Esophagus squamous epithelium (tissue), 5 donors: Measurements from ENCODE around the gene PKP4. TPM values are rescaled to one million over a fixed set of nuclear protein-coding genes. Genes with fewer than 3 reads are reported as not detected.

Source experiments
- DNase-seq: peaks from one replicate; lab custom pipeline; 2025; lab: John Stamatoyannopoulos, UW
- H3K27ac ChIP-seq, 4 donors: fragments of 200-600 bp; sonication (generic); one replicate each; pipeline ENCODE4 v1.5.1; 2016 to 2019; ENCODE audit warnings: mild to moderate bottlenecking in 1 of 4
- H3K27me3 ChIP-seq, 4 donors: fragments of 200-600 bp; sonication (generic); 1 replicate in 3 of 4; 2 replicates in 1 of 4; pipeline versions ENCODE4 v1.5.1 to v1.6.0; 2017 to 2021; ENCODE audit warnings: antibody characterized with exemption in 1 of 4
- H3K36me3 ChIP-seq, 3 donors: fragments of 200-600 bp; sonication (generic); one replicate each; pipeline ENCODE4 v1.5.1; 2016 to 2019
- H3K4me1 ChIP-seq, 3 donors: fragments of 200-600 bp; sonication (generic); one replicate each; pipeline ENCODE4 v1.5.1; 2017 to 2019
- H3K4me3 ChIP-seq, 4 donors: fragments of 200-600 bp; sonication (generic); 1 replicate in 3 of 4; 2 replicates in 1 of 4; pipeline ENCODE4 v1.5.1; 2016 to 2019; ENCODE audit warnings: mild to moderate bottlenecking in 2 of 4, moderate library complexity in 1 of 4
- H3K9me3 ChIP-seq, 3 donors: fragments of 200-600 bp; sonication (generic); one replicate each; pipeline ENCODE4 v1.5.1; 2016 to 2019
- CTCF ChIP-seq, 6 experiments: fragments of 450-650 bp in 4 of 6; fragments of 200-600 bp in 2 of 6; sonication (generic) in 2 of 6; IDR thresholded peaks; one replicate each; pipeline ENCODE4 v1.5.1; 2016 to 2019; ENCODE audit warnings: antibody characterized with exemption in 6 of 6, mild to moderate bottlenecking in 4 of 6, moderate library complexity in 4 of 6
- POLR2A ChIP-seq, 4 donors: fragments of 450-650 bp; IDR thresholded peaks; one replicate each; pipeline ENCODE4 v1.6.1; 2017; ENCODE audit warnings: antibody characterized with exemption in 4 of 4, mild to moderate bottlenecking in 4 of 4, moderate library complexity in 3 of 4
- WGBS, 2 donors: methylation state at CpG; one replicate each; pipeline ENCODE4 v1.1.5; 2018; 5-methylcytosine and 5-hydroxymethylcytosine counted together
- intact Hi-C: fragments of 100-400 bp; cut with DNase I; formaldehyde crosslinking; loops from one replicate; pipeline ENCODE4 v1.15.0; 2022
- small RNA-seq, 4 donors: library from RNA; depleted of rRNA; stranded (forward); fragments of <200 nt; gene quantifications; one replicate each; pipeline ENCODE3, GENCODE V24; 2016
- total RNA-seq, 4 donors: library from RNA; depleted of rRNA; stranded (reverse); fragments of >200 nt; gene quantifications; one replicate each; pipeline ENCODE4 v1.1.0, GENCODE V29; 2016
- donor health status: DM: yes; HTN: yes; CAD: no.

PKP4 gene
- total RNA-seq, 4 donors from 2014 or later = 36.3 to 77.1 (median 46.6) TPM

GRCh38 chr2:158730621-158731140 is 273.9 kb downstream of the PKP4 start:
- no peaks in the 10 kb centered on the region for H3K36me3 ChIP-seq
- intact Hi-C loops = no loop called here
- no peak overlapping the region for H3K27ac ChIP-seq
- no peaks in the 10 kb centered on the region for H3K9me3 ChIP-seq
- no peaks in the 10 kb centered on the region for H3K27me3 ChIP-seq
- 63 to 76% methylated on average over 9 of the region's 9 CpGs for WGBS, 2 donors
- TF ChIP-seq CTCF (IDR thresholded peaks at IDR 0.05) (no peak), POLR2A (IDR thresholded peaks at IDR 0.05) (no peak)
- H3K4me3 ChIP-seq = no peak overlapping the region
- DNase-seq = no peak
- H3K4me1 ChIP-seq = peaks cover 21 to 78% (median 37%) of the 10 kb centered on the region in 3 donors

DNA sequence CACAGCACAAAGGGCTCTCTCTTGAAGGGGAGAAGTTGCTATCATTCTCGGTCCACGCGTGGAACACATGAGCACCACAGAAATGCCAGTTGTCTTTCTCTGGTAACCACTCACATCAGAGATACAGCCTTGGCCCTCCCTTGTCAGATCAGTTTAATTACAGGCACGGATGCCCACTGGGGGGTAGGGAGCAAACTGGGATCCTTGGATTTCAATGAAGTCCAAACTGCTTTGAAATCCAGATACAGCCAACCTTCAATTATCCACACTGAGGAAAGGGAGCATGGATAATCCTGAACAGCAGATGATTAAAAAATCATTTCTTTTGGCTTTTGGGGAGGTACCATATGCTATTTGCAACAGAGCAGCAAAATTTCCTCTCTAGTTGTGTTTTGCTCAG is 274.6 kb downstream of the PKP4 start:
- Histone ChIP-seq H3K27me3 (no peaks in the 10 kb centered on the region), H3K27ac (no peak overlapping the region), H3K36me3 (no peaks in the 10 kb centered on the region), H3K4me1 (peaks cover 15 to 77% (median 35%) of the 10 kb centered on the region in 3 donors), H3K4me3 (no peak overlapping the region), H3K9me3 (no peaks in the 10 kb centered on the region)
- DNase-seq = no peak
- TF ChIP-seq POLR2A (IDR thresholded peaks at IDR 0.05) = no peak
- no peak for TF ChIP-seq CTCF (IDR thresholded peaks at IDR 0.05)
- intact Hi-C loops = no loop called here
- 92 to 96% methylated on average over 4 of the region's 4 CpGs for WGBS, 2 donors

Small RNA genes lying within 50 kb of the gene (small RNA-seq; reads per million reads assigned to genes)
- gene AC005042.3 (0 to 0.14 (median 0) reads per million in 4 donors), gene RN7SL393P (0 reads per million in 4 donors)

Other genes with a start within 250 kb of the PKP4 start
- under 1 TPM in 2 of 4 donors, not detected in 2; 0.19 to 0.31 TPM for gene CCDC148, start 199 bp upstream of the PKP4 start, total RNA-seq